Cardiac fibroblast (primary cell): Measurements from ENCODE around the gene TAF1D.

Source experiments
- DNase-seq, 2 donors: peaks; one replicate each; pipeline versions ENCODE4 v3.0.0 to v3.0.0-alpha.2; 2010; ENCODE audit warnings: low read depth in 2 of 2
- H3K4me3 ChIP-seq, 2 donors: replicated peaks in 1 of 2; 1 replicate in 1 of 2; 2 replicates in 1 of 2; pipeline ENCODE4 v1.5.1; 2011; ENCODE audit warnings: low read depth in 2 of 2, low read length in 2 of 2, mild to moderate bottlenecking in 2 of 2, moderate library complexity in 1 of 2
- CTCF ChIP-seq: IDR thresholded peaks from one replicate; pipeline ENCODE4 v1.5.1; 2011; ENCODE audit warnings: low read depth, mild to moderate bottlenecking, low read length, inconsistent platforms

Gene TAF1D

GRCh38 chr11:93724089-93724488, 17.2 kb downstream of the TAF1D start:
- DNase-seq = no peak
- TF ChIP-seq CTCF = no peak
- H3K4me3 ChIP-seq = no peak overlapping the region

DNA sequence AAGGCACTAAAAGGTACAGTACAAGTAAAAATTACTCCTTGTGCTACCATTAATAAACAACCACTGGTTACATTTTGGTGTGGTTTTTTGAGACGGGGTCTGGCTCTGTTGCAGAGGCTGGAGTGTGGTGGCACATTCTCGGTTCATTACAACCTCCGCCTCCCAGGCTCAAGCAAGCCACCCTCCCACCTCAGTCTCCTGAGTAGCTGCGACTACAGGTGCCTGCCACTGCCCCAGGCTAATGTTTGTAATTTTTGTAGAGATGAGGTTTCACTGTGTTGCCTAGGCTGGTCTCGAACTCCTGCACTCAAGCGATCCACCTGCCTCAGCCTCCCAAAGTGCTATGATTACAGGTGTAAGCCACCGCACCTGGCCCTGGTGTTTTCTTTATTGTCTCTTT, 20.8 kb downstream of the TAF1D start:
- no peak for TF ChIP-seq CTCF
- no peak overlapping the region for H3K4me3 ChIP-seq
- no peak for DNase-seq

- TF ChIP-seq CTCF = no peak
- H3K4me3 ChIP-seq = no peak overlapping the region
- DNase-seq = no peak
Observed at GRCh38 chr11:93719310-93719709, 22.0 kb downstream of the TAF1D start.

DNA sequence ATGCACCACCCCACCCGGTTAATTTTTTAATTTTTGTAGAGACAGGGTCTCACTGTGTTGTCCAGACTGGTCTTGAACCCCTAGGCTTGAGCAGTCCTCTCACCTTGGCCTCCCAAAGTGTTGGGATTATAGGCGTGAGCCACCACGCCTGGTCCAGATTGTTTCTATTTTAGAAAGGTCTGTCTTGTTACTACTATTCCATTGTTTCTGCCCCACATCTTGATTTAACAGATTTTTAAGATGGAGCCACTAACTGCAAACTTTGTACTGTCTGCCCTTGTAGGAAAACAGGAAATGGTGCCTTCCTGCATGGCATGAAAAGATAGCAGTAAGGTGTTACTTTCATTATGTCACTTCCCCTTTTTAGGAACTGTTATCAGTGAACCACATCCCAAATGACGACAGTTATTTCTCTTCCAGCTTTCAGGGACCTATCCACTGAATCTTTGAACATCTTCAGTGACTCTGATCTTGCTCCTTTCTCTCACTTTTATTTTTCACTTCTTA, 23.2 kb downstream of the TAF1D start:
- H3K4me3 ChIP-seq = no peak overlapping the region
- no peak for TF ChIP-seq CTCF
- no peak for DNase-seq

DNA sequence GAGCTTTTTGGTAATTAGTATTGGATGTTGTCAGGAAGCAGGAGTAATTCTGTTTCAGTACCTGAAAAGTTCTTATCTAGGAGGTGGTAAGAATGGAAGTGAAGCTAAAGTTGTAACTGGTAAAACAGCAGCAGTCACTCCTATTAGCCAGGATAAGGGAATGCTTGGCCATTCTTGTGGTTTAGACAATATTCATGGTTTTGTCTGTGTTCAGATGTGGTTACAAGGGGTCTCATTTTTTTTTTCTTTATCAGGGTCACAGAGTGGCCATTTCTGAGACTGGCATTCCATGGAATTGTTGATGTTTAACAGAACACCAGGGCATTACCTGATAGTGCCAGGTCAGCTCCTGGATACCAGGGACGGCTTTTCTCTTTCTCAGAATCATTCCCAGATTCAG, 23.8 kb downstream of the TAF1D start:
- DNase-seq = no peak
- no peak for TF ChIP-seq CTCF
- H3K4me3 ChIP-seq = no peak overlapping the region

DNA sequence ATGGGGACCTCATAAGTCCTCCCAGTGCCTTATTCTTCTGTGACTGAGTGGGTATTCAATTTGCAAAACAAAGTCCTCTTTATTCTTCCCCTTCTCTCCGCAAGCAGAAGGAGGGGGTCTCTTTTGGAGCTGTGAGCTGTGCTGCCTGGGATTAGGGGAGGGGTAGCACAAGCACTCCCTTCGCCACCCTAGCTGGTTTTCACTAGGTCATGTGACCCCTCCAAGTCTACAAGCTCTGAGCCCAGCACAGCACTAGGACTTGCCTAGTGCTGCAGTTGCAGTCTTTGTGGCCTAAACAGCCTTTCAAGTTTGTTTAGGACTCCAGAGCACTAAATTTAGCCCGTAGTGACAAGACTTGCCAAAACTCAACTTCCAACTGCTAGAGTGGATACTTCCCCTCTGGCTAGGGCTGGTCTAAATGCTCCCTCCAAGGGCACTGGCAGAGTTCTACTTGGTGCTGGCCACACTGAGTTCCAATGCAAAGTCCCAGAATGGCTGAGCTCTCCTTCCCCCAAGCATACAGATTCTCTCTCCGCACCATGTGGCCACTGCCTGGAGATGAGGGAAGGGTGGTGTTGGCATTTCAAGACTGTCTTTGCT, 25.4 kb downstream of the TAF1D start:
- no peak overlapping the region for H3K4me3 ChIP-seq
- DNase-seq = no peak
- TF ChIP-seq CTCF = no peak

- DNase-seq = no peak
- H3K4me3 ChIP-seq = no peak overlapping the region
- TF ChIP-seq CTCF = no peak
Observed at GRCh38 chr11:93712678-93713077, 28.6 kb downstream of the TAF1D start.
